CD14-positive monocyte (primary cell): Measurements from ENCODE around the gene C1QTNF8. TPM values are rescaled to one million over a fixed set of nuclear protein-coding genes. Genes with fewer than 3 reads are reported as not detected.

ENCODE experiments used
- DNase-seq, 3 donors: peaks; one replicate each; pipeline ENCODE4 v3.0.0-alpha.2; 2011 to 2022
- H2AFZ ChIP-seq: 2 replicates; pipeline ENCODE4 v1.6.0; 2012; ENCODE audit warnings: mild to moderate bottlenecking, low read depth, low read length, inconsistent platforms; ENCODE audit not compliant: insufficient read depth, poor library complexity, severe bottlenecking
- H3K27ac ChIP-seq, 2 donors: 1 replicate in 1 of 2; 2 replicates in 1 of 2; pipeline ENCODE4 v1.5.1; 2012 to 2013; ENCODE audit warnings: low read length in 2 of 2, control low read depth in 1 of 2, inconsistent platforms in 1 of 2, low read depth in 1 of 2, mild to moderate bottlenecking in 1 of 2
- H3K27me3 ChIP-seq, 2 donors: one replicate each; pipeline versions ENCODE4 v1.6.0 to v1.6.1; 2011 to 2013; ENCODE audit warnings: low read length in 2 of 2; ENCODE audit not compliant: control insufficient read depth in 2 of 2, insufficient read depth in 2 of 2
- H3K36me3 ChIP-seq, 2 donors: replicated peaks in 1 of 2; 1 replicate in 1 of 2; 2 replicates in 1 of 2; pipeline versions ENCODE4 v1.5.1 to v1.6.1; 2012 to 2013; ENCODE audit warnings: low read length in 2 of 2, control low read depth in 1 of 2, inconsistent platforms in 1 of 2, mild to moderate bottlenecking in 1 of 2; ENCODE audit not compliant: insufficient read depth in 2 of 2, control insufficient read depth in 1 of 2
- H3K4me1 ChIP-seq, 2 donors: 1 replicate in 1 of 2; 2 replicates in 1 of 2; pipeline versions ENCODE4 v1.5.1 to v1.6.1; 2012 to 2013; ENCODE audit warnings: low read length in 2 of 2, control low read depth in 1 of 2, inconsistent platforms in 1 of 2, mild to moderate bottlenecking in 1 of 2, moderate library complexity in 1 of 2; ENCODE audit not compliant: insufficient read depth in 2 of 2, control insufficient read depth in 1 of 2
- H3K4me2 ChIP-seq: replicated peaks from 2 replicates; pipeline ENCODE3; 2012; ENCODE audit warnings: low read length, moderate library complexity, mild to moderate bottlenecking; ENCODE audit not compliant: poor library complexity, severe bottlenecking; ENCODE audit errors: extremely low read depth
- H3K4me3 ChIP-seq, 3 experiments: fragments of 200-600 bp in 1 of 3; sonication (generic) in 1 of 3; replicated peaks in 1 of 3; 1 replicate in 2 of 3; 2 replicates in 1 of 3; pipeline ENCODE4 v1.5.1; 2011 to 2013; ENCODE audit warnings: low read length in 3 of 3, mild to moderate bottlenecking in 3 of 3, control low read depth in 2 of 3, low read depth in 2 of 3, inconsistent platforms in 1 of 3, moderate library complexity in 1 of 3
- H3K79me2 ChIP-seq: 2 replicates; pipeline ENCODE4 v1.6.0; 2012; ENCODE audit warnings: mild to moderate bottlenecking, control low read depth, inconsistent platforms, low read length, moderate library complexity; ENCODE audit not compliant: insufficient read depth
- H3K9ac ChIP-seq: 2 replicates; pipeline ENCODE4 v1.6.0; 2017; ENCODE audit warnings: low read length, mild to moderate bottlenecking; ENCODE audit not compliant: insufficient read depth, poor library complexity, severe bottlenecking
- H3K9me3 ChIP-seq, 2 donors: replicated peaks in 1 of 2; 1 replicate in 1 of 2; 2 replicates in 1 of 2; pipeline versions ENCODE4 v1.5.1 to v1.6.1; 2012 to 2013; ENCODE audit warnings: low read length in 2 of 2, control low read depth in 1 of 2; ENCODE audit not compliant: control insufficient read depth in 1 of 2, insufficient read depth in 1 of 2
- H4K20me1 ChIP-seq: 2 replicates; pipeline ENCODE4 v1.6.0; 2012; ENCODE audit warnings: mild to moderate bottlenecking, low read length, control low read depth, moderate library complexity; ENCODE audit not compliant: insufficient read depth
- H3K27ac Mint-ChIP-seq, 7 donors: one replicate each; pipeline ENCODE4 v1.8.0; 2020; ENCODE audit warnings: mild to moderate bottlenecking in 7 of 7, mixed read lengths in 7 of 7, moderate library complexity in 6 of 7, inconsistent platforms in 2 of 7
- H3K27me3 Mint-ChIP-seq, 3 donors: one replicate each; pipeline ENCODE4 v1.8.0; 2021 to 2022; ENCODE audit warnings: low read depth in 3 of 3, mild to moderate bottlenecking in 3 of 3, mixed read lengths in 3 of 3, moderate library complexity in 3 of 3, inconsistent platforms in 1 of 3
- H3K36me3 Mint-ChIP-seq, 2 donors: one replicate each; pipeline ENCODE4 v1.8.0; 2020; ENCODE audit warnings: mixed read lengths in 2 of 2, inconsistent platforms in 1 of 2, mild to moderate bottlenecking in 1 of 2
- H3K4me1 Mint-ChIP-seq: one replicate; pipeline ENCODE4 v1.8.0; 2020; ENCODE audit warnings: mild to moderate bottlenecking, mixed read lengths
- H3K4me3 Mint-ChIP-seq, 2 donors: one replicate each; pipeline ENCODE4 v1.8.0; 2020; ENCODE audit warnings: mild to moderate bottlenecking in 2 of 2, mixed read lengths in 2 of 2, moderate library complexity in 1 of 2
- H3K9me3 Mint-ChIP-seq, 7 donors: one replicate each; pipeline ENCODE4 v1.8.0; 2020 to 2022; ENCODE audit warnings: mixed read lengths in 7 of 7, mild to moderate bottlenecking in 6 of 7, moderate library complexity in 6 of 7, inconsistent platforms in 2 of 7
- WGBS: methylation state at CpG from one replicate; pipeline ENCODE4 v1.1.5; 2013; ENCODE audit warnings: missing lambda C conversion rate; ENCODE audit not compliant: insufficient coverage; 5-methylcytosine and 5-hydroxymethylcytosine counted together
- intact Hi-C, 2 donors: fragments of 100-400 bp; cut with micrococcal nuclease; formaldehyde crosslinking; loops; one replicate each; pipeline versions ENCODE4 v1.15.0 to v1.15.1; 2023
- polyA plus RNA-seq, 3 donors: library from polyadenylated mRNA; depleted of rRNA in 1 of 3; unstranded in 2 of 3; stranded (reverse) in 1 of 3; fragments of 300-500 nt in 2 of 3; fragments of >200 nt in 1 of 3; fragmentation: Illumina TruSeq in 2 of 3; gene quantifications; 1 replicate in 2 of 3; 2 replicates in 1 of 3; pipeline ENCODE4 v1.2.3, GENCODE V29; 2012 to 2021
- TF ChIP-seq, protein P1 (sequence below): fragments of 200-600 bp; IDR thresholded peaks from one replicate; pipeline ENCODE4 v1.8.0; 2022; ENCODE audit warnings: antibody characterized with exemption, mild to moderate bottlenecking

C1QTNF8 gene
- polyA plus RNA-seq, 3 donors, result not detected

DNA sequence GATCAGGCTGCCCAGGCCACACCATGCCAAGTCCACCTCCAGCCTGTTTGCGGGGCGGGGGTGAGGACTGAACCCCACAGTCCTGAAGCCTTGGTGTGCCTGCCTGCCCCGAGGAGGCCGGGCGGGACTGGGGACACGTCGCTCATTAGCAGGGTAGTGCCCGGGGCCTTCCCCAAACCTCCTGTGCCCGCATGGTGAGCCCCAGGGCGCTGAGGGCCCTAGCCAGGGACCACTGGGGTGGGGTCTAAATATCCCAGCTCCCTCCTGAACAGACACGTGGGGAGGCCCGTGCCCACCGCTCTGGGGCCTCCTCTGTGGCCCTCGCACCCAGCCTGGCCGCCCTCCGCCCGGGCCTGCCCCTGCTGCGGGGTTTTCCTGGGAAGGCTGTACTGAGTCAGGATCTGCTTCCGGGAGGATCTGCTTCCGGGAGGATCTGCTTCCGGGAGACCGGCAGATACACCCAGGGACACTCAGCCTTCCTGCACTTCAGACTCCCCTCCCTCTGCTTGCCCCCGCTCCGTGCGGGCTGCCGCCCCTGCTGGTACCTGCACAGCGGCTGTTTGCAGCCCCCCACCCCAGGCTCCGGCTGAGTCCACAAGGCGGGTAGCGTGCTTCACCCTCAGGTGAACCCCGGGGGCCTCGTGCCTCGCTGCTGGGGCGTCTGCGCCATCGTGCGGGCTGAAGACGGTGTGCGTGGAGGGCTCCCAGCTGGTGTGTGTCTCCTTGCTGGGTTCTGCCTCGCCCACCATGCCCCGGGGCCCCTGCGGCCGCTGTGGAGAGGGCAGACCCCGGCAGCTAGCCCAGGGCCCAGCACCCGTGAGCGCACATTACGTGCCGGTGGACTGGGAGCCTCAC is 33.3 kb upstream of the C1QTNF8 start:
- no peak overlapping the region for H3K4me2 ChIP-seq
- peaks cover 0 to 4% (median 2%) of the 10 kb centered on the region in 3 donors for H3K27me3 Mint-ChIP-seq

DNA sequence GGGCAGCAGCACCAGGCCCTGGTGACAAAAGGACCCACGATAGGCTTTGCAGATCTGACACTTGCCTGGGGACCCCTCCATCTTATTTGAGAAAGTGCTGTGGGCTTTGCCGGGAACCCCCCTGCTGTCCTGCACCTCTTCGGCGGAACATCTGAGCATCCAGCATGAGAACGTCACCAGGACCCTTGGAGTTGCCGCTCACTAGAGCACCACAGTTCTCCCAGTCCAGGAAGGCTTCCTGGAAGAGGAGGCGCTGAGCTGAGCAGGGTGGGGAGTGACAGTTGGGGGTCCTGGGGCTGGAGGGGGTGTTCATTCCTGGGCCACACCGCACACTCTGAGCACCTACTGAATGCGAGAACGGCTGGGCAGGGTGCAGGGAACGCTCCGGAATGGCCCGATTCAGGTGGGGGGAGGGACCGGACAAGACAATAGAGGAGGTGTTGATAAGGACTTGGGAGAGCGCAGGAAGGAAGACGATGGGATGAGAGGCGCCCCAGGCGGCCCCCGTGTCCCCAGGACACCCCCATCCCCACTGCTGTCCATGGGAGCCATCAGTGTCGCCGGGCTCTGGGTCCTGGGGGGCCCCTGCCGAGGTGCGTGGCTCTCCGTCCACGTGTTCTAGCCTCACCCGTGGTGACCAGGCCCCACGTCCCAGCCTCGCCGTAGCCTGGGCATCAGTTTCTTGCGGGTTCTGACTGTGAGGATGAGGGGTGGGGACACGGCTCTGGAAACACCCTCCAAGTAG is 32.1 kb upstream of the C1QTNF8 start:
- Mint-ChIP-seq H3K27me3 (peaks cover 0 to 4% (median 2%) of the 10 kb centered on the region in 3 donors), H3K27ac (no peak overlapping the region), H3K4me1 (no peaks in the 10 kb centered on the region), H3K4me3 (no peak overlapping the region), H3K36me3 (no peaks in the 10 kb centered on the region), H3K9me3 (peaks cover 0 to 4% (median 0%) of the 10 kb centered on the region in 7 donors)
- no peak overlapping the region for H2AFZ ChIP-seq
- DNase-seq, result no peak
- WGBS, result 87% methylated on average over 28 of the region's 31 CpGs
- no peaks in the 10 kb centered on the region for H3K9me3 ChIP-seq
- no peak overlapping the region for H3K27ac ChIP-seq
- no peaks in the 10 kb centered on the region for H3K4me1 ChIP-seq
- no peaks in the 10 kb centered on the region for H4K20me1 ChIP-seq
- H3K9ac ChIP-seq, result no peak overlapping the region
- no peaks in the 10 kb centered on the region for H3K27me3 ChIP-seq
- no peak overlapping the region for H3K4me2 ChIP-seq
- TF ChIP-seq, protein P1, sequence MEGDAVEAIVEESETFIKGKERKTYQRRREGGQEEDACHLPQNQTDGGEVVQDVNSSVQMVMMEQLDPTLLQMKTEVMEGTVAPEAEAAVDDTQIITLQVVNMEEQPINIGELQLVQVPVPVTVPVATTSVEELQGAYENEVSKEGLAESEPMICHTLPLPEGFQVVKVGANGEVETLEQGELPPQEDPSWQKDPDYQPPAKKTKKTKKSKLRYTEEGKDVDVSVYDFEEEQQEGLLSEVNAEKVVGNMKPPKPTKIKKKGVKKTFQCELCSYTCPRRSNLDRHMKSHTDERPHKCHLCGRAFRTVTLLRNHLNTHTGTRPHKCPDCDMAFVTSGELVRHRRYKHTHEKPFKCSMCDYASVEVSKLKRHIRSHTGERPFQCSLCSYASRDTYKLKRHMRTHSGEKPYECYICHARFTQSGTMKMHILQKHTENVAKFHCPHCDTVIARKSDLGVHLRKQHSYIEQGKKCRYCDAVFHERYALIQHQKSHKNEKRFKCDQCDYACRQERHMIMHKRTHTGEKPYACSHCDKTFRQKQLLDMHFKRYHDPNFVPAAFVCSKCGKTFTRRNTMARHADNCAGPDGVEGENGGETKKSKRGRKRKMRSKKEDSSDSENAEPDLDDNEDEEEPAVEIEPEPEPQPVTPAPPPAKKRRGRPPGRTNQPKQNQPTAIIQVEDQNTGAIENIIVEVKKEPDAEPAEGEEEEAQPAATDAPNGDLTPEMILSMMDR, result no peak
- H3K36me3 ChIP-seq, result no peaks in the 10 kb centered on the region
- H3K79me2 ChIP-seq, result no peaks in the 10 kb centered on the region
- intact Hi-C loops, result no loop called here
- no peak overlapping the region for H3K4me3 ChIP-seq

More for the DNA sequence above, 33.3 kb upstream of the C1QTNF8 start:
- intact Hi-C loops, result no loop called here
- no peaks in the 10 kb centered on the region for H3K4me1 ChIP-seq
- no peaks in the 10 kb centered on the region for H3K27me3 ChIP-seq
- no peaks in the 10 kb centered on the region for H3K79me2 ChIP-seq
- no peak overlapping the region for H3K4me3 ChIP-seq
- no peaks in the 10 kb centered on the region for H3K9me3 ChIP-seq
- Mint-ChIP-seq H3K36me3 (no peaks in the 10 kb centered on the region), H3K27ac (no peak overlapping the region), H3K9me3 (peaks cover 0 to 4% (median 0%) of the 10 kb centered on the region in 7 donors), H3K4me1 (no peaks in the 10 kb centered on the region), H3K4me3 (no peak overlapping the region)
- WGBS, result 93% methylated on average over 43 of the region's 48 CpGs
- no peak overlapping the region for H2AFZ ChIP-seq
- no peak for DNase-seq
- TF ChIP-seq, protein P1, result no peak
- no peaks in the 10 kb centered on the region for H3K36me3 ChIP-seq
- no peak overlapping the region for H3K27ac ChIP-seq
- no peak overlapping the region for H3K9ac ChIP-seq
- no peaks in the 10 kb centered on the region for H4K20me1 ChIP-seq
